HG03060 (cell line): ENCODE measurements around the gene SERPINB13.
"Not testable (repeated sequence)": the region's sequence is repeated elsewhere in the genome, so short reads cannot be mapped to it uniquely, and the experiment has no call there.

ENCODE experiments used
- ATAC-seq: cut with Tn5 transposase; IDR thresholded peaks from one replicate; pipeline ENCODE4 v1.9.1; 2021; ENCODE audit warnings: low read depth, moderate number of reproducible peaks; ENCODE audit not compliant: unreplicated experiment

The SERPINB13 gene

GRCh38 chr18:63644142-63644541 lies 57.0 kb downstream of the SERPINB13 start, which contains the start of gene SERPINB4:
Gene SERPINB4 (minus strand): TSS chr18:63644256. CDS start chr18:63643577, 679 bp downstream.
- not testable (repeated sequence) for ATAC-seq

- not testable (repeated sequence) for ATAC-seq
These were observed 57.6 kb downstream of the SERPINB13 start for GRCh38 chr18:63644694-63645093.

DNA sequence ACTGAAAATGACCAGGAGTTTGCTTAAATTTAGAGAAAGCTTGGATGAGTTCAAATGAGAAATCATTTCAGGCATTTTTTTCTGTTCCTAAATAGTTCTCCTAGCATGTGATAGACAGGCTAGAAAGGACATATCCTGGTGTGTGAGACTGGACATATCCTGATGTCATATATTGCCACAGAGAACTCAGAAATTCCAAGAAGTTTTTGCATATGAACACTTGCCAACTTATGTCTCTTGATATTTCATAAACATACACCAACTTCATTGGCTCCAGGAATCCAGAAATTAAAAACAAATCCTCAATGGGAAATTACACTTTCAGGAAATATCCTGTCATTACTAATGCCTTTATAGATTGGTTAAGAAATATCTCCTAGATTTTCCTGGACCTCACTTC lies 59.8 kb downstream of the SERPINB13 start:
- ATAC-seq, result no peak

DNA sequence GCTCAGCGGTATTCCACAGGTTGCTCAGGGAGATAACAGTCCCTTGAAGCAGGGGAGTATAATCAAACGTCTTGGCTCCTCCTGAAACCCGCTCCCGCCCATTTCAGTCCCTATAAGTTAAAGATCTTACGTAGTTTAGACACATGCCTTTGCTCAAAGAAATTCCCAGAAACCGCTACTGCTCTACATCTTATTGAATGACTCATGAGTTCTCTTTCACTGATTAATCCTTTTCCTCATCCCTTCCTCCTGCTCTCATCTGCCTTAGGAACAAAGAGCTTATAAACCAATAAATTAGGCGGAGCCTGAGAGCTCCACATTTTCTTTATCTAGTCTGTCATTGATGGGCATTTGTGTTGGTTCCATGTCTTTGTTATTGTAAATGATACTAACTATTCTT lies 61.1 kb downstream of the SERPINB13 start:
- no peak for ATAC-seq
